NCI-H345 treated with DMSO at 0.1 percent for 48 hours (cell line): ENCODE data around the gene KRTAP12-3.
"Not testable (repeated sequence)": the region's sequence is repeated elsewhere in the genome, so short reads cannot be mapped to it uniquely, and the experiment has no call there.

ENCODE experiments used
- DNase-seq: peaks from one replicate; lab custom pipeline; 2025; ENCODE audit not compliant: unreplicated experiment; lab: John Stamatoyannopoulos, UW

KRTAP12-3 gene

DNA sequence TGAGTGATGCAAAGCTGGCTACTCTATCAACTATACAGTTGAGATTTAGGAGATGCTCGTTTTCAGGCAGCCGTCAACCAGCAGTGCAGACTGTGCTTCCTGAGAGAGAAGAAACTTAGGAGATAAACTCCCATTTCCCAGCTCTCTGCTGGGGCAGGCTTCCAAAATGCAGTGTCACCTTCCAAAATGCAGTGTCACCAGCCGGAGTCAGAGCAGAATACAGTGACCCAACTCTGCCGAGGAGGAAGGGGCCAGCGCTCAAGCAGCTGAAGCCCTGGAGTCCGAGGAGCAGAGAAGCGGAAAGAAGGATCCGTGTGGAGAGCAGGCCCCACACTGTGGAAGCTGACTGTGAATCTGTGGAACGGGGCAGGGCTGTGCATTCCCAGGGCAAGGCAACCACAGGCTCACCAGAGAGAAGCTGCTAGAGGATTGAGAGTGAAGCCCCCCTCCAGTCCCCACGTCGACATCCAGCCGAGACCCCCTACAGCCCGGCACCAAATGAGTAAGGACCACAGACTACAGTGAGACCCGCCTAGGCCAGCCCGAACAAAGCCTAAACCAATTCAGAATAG, 24.9 kb downstream of the KRTAP12-3 start:
- DNase-seq: no peak

DNA sequence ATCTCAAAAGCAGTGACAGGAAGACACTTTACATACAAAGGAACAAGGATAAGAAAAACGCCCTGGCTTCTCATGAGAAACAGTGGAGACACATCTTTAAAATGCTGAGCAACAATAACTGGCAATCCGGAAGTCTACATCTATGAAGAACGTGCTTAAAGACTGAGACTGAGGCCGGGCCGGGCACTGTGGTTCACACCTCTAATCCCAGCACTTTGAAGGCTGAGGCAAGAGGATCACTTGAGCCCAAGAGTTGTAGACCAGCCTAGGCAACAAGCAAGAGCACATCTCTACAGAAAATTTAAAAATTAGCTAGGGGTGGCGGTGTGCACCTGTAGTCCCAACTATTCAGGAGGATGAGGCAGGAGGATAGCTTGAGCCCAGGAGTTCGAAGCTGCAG, 26.3 kb downstream of the KRTAP12-3 start:
- no peak for DNase-seq

- DNase-seq: no peak
Observed at GRCh38 chr21:44684483-44684882, 26.8 kb downstream of the KRTAP12-3 start.

DNA sequence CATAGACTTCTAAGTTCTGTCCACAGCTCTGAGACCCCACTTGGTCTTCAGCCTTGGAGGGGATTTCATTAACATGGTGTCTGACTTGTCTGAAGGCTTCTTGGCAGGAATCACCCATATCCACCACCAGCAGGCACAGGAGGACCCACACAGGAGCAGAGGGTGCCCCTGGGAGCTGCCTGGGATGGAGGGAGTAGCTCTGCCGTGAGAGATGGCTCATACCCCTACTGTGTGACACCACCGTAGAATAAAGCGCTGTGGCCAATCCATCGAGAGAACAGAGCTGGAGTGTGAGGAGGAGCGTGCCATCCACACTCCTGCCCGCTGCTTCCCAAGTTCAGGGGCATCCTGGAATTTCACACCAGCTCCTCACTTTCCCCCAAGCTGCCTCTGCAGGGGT, 27.3 kb downstream of the KRTAP12-3 start:
- DNase-seq: not testable (repeated sequence)

GRCh38 chr21:44686000-44686781, 28.5 kb downstream of the KRTAP12-3 start:
- DNase-seq: no peak

GRCh38 chr21:44686843-44687561, 29.3 kb downstream of the KRTAP12-3 start:
- DNase-seq: no peak

- DNase-seq: peak; percentile 63
Observed at GRCh38 chr21:44687671-44688070, 29.9 kb downstream of the KRTAP12-3 start.

DNA sequence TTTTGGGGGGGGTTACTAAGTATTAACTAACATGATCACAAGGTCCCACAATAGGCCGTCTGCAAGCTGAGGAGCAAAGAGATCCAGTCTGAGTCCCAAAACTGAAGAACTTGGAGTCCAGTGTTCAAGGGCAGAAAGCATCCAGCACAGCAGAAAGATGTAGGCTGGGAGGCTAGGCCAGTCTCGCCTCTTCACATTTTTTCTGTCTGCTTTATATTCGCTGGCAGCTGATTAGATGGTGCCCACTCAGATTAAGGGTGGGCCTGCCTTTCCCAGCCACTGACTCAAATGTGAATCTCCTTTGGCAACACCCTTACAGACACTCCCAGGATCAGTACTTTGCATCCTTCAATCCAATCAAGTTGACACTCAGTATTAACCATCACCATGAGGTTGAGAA, 32.0 kb downstream of the KRTAP12-3 start:
- DNase-seq: not testable (repeated sequence)

DNA sequence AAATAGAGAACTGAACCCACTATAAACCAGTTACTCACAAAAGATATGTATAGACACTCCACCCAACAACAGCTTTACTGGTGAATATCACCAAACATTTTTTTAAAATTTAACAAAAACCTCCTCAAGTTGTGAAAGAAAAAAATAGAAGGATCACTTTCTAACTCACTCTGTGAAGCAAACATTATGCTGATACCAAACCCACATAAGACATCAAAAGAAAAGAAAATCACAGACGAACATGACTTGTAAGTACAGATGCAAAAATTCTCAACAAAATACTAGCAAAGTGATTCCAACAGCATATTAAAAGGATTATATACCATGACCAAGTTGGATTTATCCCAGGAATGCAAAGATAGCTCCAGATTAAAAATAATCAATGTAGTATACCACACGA, 34.0 kb downstream of the KRTAP12-3 start:
- DNase-seq: no peak

GRCh38 chr21:44692798-44693512, 35.2 kb downstream of the KRTAP12-3 start:
- DNase-seq: no peak

GRCh38 chr21:44694776-44695175, 37.0 kb downstream of the KRTAP12-3 start:
- DNase-seq: no peak

DNA sequence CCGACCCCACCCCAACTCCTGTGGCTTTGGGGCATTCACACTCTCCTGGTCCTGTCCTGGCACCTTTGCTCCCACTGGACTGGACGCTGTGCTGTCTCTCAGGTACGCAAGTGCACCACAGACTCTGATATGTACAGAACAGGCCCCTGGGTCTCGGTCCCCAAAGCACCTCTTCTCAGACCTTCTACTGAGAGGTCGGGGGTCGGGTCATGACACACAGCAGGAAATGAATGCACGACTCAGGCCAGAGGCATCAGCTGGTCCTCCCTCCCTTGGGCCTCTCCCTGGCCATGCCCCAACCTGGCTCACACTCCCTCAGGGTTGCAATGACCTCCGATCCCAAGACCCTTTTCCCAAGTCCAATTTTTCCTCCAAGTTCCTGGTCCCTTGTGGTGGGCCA, 37.5 kb downstream of the KRTAP12-3 start:
- no peak for DNase-seq

GRCh38 chr21:44695641-44696040, 37.9 kb downstream of the KRTAP12-3 start:
- DNase-seq: no peak

- no peak for DNase-seq
Observed at GRCh38 chr21:44696572-44696971, 38.8 kb downstream of the KRTAP12-3 start.

DNA sequence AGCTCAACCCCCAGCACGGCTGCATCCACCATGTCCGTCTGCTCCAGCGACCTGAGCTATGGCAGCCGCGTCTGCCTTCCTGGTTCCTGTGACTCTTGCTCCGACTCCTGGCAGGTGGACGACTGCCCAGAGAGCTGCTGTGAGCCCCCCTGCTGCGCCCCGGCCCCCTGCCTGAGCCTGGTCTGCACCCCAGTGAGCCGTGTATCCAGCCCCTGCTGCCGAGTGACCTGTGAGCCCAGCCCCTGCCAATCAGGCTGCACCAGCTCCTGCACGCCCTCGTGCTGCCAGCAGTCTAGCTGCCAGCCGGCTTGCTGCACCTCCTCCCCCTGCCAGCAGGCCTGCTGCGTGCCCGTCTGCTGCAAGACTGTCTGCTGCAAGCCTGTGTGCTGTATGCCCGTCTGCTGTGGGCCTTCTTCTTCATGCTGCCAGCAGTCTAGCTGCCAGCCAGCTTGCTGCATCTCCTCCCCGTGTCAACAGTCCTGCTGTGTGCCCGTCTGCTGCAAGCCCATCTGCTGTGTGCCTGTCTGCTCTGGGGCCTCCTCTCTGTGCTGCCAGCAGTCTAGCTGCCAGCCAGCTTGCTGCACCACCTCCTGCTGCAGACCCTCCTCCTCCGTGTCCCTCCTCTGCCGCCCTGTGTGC, 39.6 kb downstream of the KRTAP12-3 start, which contains the start of gene KRTAP10-12:
TSS of gene KRTAP10-12 (plus strand) at position 1 of the 639 bp plus-strand sequence. CDS start at position 31, 30 bp downstream.
- DNase-seq: not testable (repeated sequence)

DNA sequence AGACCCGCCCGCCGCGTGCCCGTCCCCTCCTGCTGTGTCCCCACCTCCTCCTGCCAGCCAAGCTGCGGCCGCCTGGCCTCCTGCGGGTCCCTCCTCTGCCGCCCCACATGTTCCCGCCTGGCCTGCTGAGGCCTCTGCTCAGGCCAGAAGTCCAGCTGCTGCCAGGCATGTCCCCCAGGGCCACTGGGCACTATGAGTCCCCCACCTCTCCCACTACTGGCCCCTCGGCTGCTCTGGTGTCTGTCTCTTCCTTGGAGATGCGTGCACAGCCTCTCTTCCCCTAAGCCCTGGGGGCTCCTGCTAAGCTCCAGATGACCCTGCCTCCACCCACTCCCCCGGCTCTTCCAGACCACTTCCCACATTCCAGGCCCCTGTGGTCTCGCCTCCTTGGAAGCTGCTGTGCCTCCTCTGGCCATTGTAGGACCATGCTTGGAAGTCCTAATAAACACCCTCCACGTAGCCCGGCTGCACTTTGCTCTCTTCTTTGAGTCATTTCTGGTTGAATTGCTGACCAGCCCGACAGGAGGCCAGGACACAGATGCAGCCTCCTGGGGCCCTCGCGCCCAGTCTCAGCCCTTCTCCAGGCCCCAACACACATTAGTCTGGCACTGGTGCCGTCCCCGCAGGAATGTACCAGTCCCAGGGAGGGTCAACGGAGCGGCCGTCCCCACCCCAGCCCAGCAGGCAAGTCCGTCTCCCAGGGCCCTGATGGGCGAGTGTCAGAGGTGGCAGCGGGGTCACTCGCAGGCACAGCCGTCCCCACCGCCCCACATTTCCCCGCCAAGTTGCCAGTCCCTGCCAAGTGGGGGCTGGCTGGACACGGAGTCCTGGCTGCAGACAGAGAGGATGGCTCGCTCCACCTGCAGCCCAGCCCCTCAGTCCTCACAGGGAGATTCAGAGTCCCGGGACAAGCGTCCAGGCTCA, 40.3 kb downstream of the KRTAP12-3 start:
- DNase-seq: no peak

DNA sequence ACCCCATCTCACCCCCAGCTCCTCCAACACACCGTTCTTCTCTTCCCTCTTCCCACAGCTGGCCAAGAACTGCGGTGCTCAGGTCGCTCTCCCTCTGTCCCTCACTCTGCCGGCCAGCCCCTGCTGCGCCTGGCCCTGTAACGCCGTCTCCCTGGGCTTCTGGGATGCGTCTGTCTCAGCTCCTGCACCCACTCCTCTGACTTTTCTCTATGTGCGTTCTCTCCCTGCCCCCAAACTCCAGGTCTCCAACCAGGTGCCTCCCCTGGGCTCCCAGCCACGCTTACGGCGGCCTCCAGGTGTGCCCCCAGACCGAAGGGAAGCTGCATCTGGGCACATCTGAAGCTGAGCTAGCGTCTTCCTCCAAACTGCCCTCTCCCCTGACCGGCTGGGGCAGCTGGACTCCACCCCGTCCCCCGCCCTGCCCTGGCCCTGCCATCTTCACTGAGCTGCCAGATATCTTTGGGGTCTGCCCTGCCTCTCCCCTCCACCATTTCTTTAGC, 41.8 kb downstream of the KRTAP12-3 start:
- DNase-seq: no peak

GRCh38 chr21:44700101-44701022, 42.6 kb downstream of the KRTAP12-3 start:
- DNase-seq: no peak

DNA sequence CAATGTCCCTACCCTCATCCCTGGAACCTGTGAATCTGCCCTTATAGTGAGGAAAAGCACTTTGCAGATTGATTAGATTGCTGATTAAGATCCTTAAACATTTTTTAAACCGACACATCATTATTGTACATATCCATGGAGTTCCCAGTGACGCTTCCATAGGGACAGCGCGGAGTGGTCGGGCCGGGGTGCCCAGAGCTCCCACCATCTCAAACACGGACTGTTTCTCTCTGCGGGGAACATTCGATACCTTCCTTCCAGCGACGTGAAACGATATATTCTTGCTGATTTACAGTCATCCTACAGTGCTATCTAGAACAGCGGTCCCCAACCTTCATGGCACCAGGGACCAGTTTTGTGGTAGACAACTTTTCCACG, 43.3 kb downstream of the KRTAP12-3 start:
- DNase-seq: no peak
